HCT116 (cell line): ENCODE measurements around the gene ZC3H12D. TPM values are rescaled to one million over a fixed set of nuclear protein-coding genes. Genes with fewer than 3 reads are reported as not detected.

Source experiments
- ATAC-seq: fragments of 200-7000 bp; cut with Tn5 transposase; 2 replicates; pipeline ENCODE4 v1.9.1; 2020; ENCODE audit warnings: mild to moderate bottlenecking, moderate library complexity
- BruUV-seq: library from RNA; stranded (reverse); fragments of 400-500 nt; replicated peaks from 2 replicates; lab custom pipeline; 2021; lab: Mats Ljungman, UMichigan
- CTCF ChIA-PET: fragments of 300-600 bp; sonication (Branson Sonifier 250); formaldehyde crosslinking; loops from one replicate; lab custom pipeline; 2021; ENCODE audit warnings: antibody characterized with exemption; lab: Charles Lee
- POLR2A ChIA-PET: fragments of 300-600, 350-600 bp; sonication (Branson Sonifier 250); formaldehyde crosslinking; loops from one replicate; lab custom pipeline; 2021; ENCODE audit warnings: antibody characterized with exemption; lab: Charles Lee
- RAD21 ChIA-PET, 2 experiments: fragments of 300-600 bp; sonication (Branson Sonifier 250); formaldehyde crosslinking; loops; one replicate each; lab custom pipeline; 2023; ENCODE audit warnings: low total read pairs in 2 of 2; ENCODE audit not compliant: uncharacterized antibody in 2 of 2, unreplicated experiment in 2 of 2, low non-redundant PET in 1 of 2; lab: Charles Lee
- DNase-seq: peaks from one replicate; pipeline ENCODE4 v3.0.0-alpha.2; 2010; ENCODE audit warnings: low read depth, low spot score
- H2AFZ ChIP-seq: fragments of 200-600 bp; shearing (Covaris generic), sonication (generic); 2 replicates; pipeline ENCODE4 v1.6.1; 2017; ENCODE audit warnings: low read depth, mixed run types, mixed read lengths, antibody characterized with exemption, low read length; ENCODE audit not compliant: poor library complexity, severe bottlenecking
- H3K27ac ChIP-seq: 2 replicates; pipeline ENCODE4 v1.5.1; 2012; ENCODE audit warnings: low read depth, low read length
- H3K27me3 ChIP-seq: fragments of 200-600 bp; sonication (generic); 2 replicates; pipeline ENCODE4 v1.6.1; 2016; ENCODE audit warnings: mixed run types, low read length, mixed read lengths; ENCODE audit not compliant: insufficient read depth
- H3K36me3 ChIP-seq, 2 experiments: fragments of 200-500 bp in 1 of 2; fragments of 200-600 bp in 1 of 2; sonication (Bioruptor generic) in 1 of 2; sonication (generic) in 1 of 2; 2 replicates each; pipeline versions ENCODE4 v1.5.1 to v1.6.1; 2014 to 2016; ENCODE audit warnings: low read length in 2 of 2, inconsistent platforms in 1 of 2, mixed read lengths in 1 of 2, mixed run types in 1 of 2; ENCODE audit not compliant: insufficient read depth in 2 of 2, control insufficient read depth in 1 of 2
- H3K4me1 ChIP-seq, 2 experiments: fragments of 200-600 bp in 1 of 2; sonication (generic) in 1 of 2; 2 replicates each; pipeline versions ENCODE4 v1.5.1 to v1.6.1; 2012 to 2017; ENCODE audit warnings: low read length in 2 of 2, inconsistent platforms in 1 of 2, mild to moderate bottlenecking in 1 of 2, mixed read lengths in 1 of 2, mixed run types in 1 of 2, moderate library complexity in 1 of 2; ENCODE audit not compliant: insufficient read depth in 2 of 2, control insufficient read depth in 1 of 2
- H3K4me2 ChIP-seq: fragments of 200-600 bp; sonication (generic); 2 replicates; pipeline ENCODE4 v1.6.1; 2017; ENCODE audit warnings: mixed run types, low read length, mixed read lengths
- H3K4me3 ChIP-seq, 2 experiments: fragments of 200-600 bp in 1 of 2; sonication (generic) in 1 of 2; replicated peaks in 1 of 2; 2 replicates each; pipeline ENCODE4 v1.5.1; 2011 to 2016; ENCODE audit warnings: low read length in 2 of 2, control low read depth in 1 of 2, low read depth in 1 of 2, mild to moderate bottlenecking in 1 of 2, mixed read lengths in 1 of 2, mixed run types in 1 of 2
- H3K79me2 ChIP-seq: fragments of 200-600 bp; sonication (generic); 2 replicates; pipeline ENCODE4 v1.6.1; 2017; ENCODE audit warnings: mild to moderate bottlenecking, mixed run types, low read length, moderate library complexity, mixed read lengths; ENCODE audit not compliant: insufficient read depth
- H3K9ac ChIP-seq: fragments of 200-600 bp; sonication (generic); 2 replicates; pipeline ENCODE4 v1.6.1; 2016; ENCODE audit warnings: low read length, mixed read lengths
- H3K9me2 ChIP-seq: fragments of 200-600 bp; sonication (generic), shearing (Covaris generic); 2 replicates; pipeline ENCODE4 v1.6.1; 2017; ENCODE audit warnings: mixed run types, mild to moderate bottlenecking, moderate library complexity; ENCODE audit not compliant: insufficient read depth
- H3K9me3 ChIP-seq, 2 experiments: fragments of 200-500 bp in 1 of 2; fragments of 200-600 bp in 1 of 2; sonication (Bioruptor generic) in 1 of 2; sonication (generic) in 1 of 2; 2 replicates each; pipeline ENCODE4 v1.6.1; 2014 to 2017; ENCODE audit warnings: low read length in 2 of 2, mixed read lengths in 2 of 2, inconsistent platforms in 1 of 2, low read depth in 1 of 2, mild to moderate bottlenecking in 1 of 2, mixed run types in 1 of 2, moderate library complexity in 1 of 2; ENCODE audit not compliant: control insufficient read depth in 1 of 2, insufficient read depth in 1 of 2
- H4K20me1 ChIP-seq: fragments of 200-600 bp; sonication (generic), shearing (Covaris generic); 2 replicates; pipeline ENCODE4 v1.6.1; 2017; ENCODE audit warnings: mixed run types, mild to moderate bottlenecking, moderate library complexity; ENCODE audit not compliant: insufficient read depth
- CBX3 ChIP-seq: IDR thresholded peaks from 2 replicates; pipeline ENCODE4 v1.6.1; 2012; ENCODE audit warnings: low read depth
- EGR1 ChIP-seq: IDR thresholded peaks from 2 replicates; pipeline ENCODE4 v1.6.1; 2012; ENCODE audit warnings: low read depth
- FOSL1 ChIP-seq: IDR thresholded peaks from 2 replicates; pipeline ENCODE4 v1.6.1; 2012; ENCODE audit warnings: low read depth
- SP1 ChIP-seq: IDR thresholded peaks from 2 replicates; pipeline ENCODE4 v1.6.1; 2012; ENCODE audit warnings: low read depth
- intact Hi-C: fragments of 100-400 bp; cut with micrococcal nuclease; formaldehyde crosslinking; loops from 2 replicates; pipeline ENCODE4 v1.10.0; 2022
- total RNA-seq: library from RNA; stranded (reverse); gene quantifications from one replicate; pipeline ENCODE4 v1.2.1, GENCODE V29; 2021; ENCODE audit not compliant: unreplicated experiment
- TF ChIP-seq, protein P1 (sequence below), 3 experiments: fragments of 200-600 bp in 1 of 3; sonication (generic) in 1 of 3; IDR thresholded peaks in 2 of 3; conservative IDR thresholded peaks in 1 of 3; 2 replicates each; pipeline ENCODE4 v1.5.1; 2012 to 2017; ENCODE audit warnings: low read depth in 2 of 3, low read length in 2 of 3, antibody characterized with exemption in 1 of 3, borderline replicate concordance in 1 of 3, control low read depth in 1 of 3, mild to moderate bottlenecking in 1 of 3, mixed read lengths in 1 of 3, mixed run types in 1 of 3, moderate library complexity in 1 of 3; ENCODE audit not compliant: insufficient read depth in 1 of 3
- TF ChIP-seq, protein P2 (sequence below): IDR thresholded peaks from 2 replicates; pipeline ENCODE4 v1.6.1; 2012; ENCODE audit warnings: low read depth

The ZC3H12D gene
- total RNA-seq, 1 experiment from 2014 or later: 0.30 TPM

DNA sequence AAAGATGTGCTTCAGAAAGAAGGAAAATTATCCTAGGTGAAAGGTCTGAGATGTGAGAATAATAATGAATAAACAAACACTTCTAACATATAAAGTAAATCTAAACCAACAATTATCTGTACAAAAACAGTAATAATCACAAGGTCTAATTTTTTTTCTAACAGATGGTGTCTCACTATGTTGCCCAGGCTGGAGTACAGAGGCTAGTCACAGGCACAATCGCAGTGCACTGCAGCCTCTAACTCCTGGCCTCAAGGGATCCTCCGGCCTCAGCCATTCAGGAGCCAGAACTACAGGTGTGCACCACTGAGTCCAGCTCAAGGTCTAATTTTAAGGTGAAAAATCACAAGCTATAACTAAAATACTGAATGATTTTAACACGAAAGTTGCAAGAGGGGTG, 17.0 kb upstream of the ZC3H12D start:
- ChIA-PET CTCF (no interaction called here), RAD21 (no interaction called here), POLR2A (no interaction called here)
- Histone ChIP-seq H3K4me3 (no peak overlapping the region), H3K36me3 (peaks cover 0 to 4% of the 10 kb centered on the region in 2 experiments; a peak in 2 of 4 replicates), H3K9me2 (no peaks in the 10 kb centered on the region), H3K9ac (no peak overlapping the region), H3K4me2 (no peak overlapping the region), H3K27ac (no peak overlapping the region), H3K9me3 (no peaks in the 10 kb centered on the region), H3K27me3 (no peaks in the 10 kb centered on the region), H3K79me2 (no peaks in the 10 kb centered on the region), H4K20me1 (no peaks in the 10 kb centered on the region), H3K4me1 (peaks cover 0 to 2% of the 10 kb centered on the region in 2 experiments; a peak in 1 of 4 replicates), H2AFZ (no peak overlapping the region)
- BruUV-seq: no TSS peak
- intact Hi-C loops: no loop called here
- TF ChIP-seq SP1: no peak
- TF ChIP-seq FOSL1: no peak
- no peak for TF ChIP-seq CBX3
- TF ChIP-seq, protein P1, sequence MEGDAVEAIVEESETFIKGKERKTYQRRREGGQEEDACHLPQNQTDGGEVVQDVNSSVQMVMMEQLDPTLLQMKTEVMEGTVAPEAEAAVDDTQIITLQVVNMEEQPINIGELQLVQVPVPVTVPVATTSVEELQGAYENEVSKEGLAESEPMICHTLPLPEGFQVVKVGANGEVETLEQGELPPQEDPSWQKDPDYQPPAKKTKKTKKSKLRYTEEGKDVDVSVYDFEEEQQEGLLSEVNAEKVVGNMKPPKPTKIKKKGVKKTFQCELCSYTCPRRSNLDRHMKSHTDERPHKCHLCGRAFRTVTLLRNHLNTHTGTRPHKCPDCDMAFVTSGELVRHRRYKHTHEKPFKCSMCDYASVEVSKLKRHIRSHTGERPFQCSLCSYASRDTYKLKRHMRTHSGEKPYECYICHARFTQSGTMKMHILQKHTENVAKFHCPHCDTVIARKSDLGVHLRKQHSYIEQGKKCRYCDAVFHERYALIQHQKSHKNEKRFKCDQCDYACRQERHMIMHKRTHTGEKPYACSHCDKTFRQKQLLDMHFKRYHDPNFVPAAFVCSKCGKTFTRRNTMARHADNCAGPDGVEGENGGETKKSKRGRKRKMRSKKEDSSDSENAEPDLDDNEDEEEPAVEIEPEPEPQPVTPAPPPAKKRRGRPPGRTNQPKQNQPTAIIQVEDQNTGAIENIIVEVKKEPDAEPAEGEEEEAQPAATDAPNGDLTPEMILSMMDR (IDR thresholded peaks at IDR 0.05 in 2 of 3, conservative IDR thresholded peaks at IDR 0.05 in 1 of 3; ENCODE audit: borderline replicate concordance in 1 of 3, insufficient read depth in 1 of 3, low read depth in 2 of 3, low read length in 2 of 3): no peak
- TF ChIP-seq, protein P2, sequence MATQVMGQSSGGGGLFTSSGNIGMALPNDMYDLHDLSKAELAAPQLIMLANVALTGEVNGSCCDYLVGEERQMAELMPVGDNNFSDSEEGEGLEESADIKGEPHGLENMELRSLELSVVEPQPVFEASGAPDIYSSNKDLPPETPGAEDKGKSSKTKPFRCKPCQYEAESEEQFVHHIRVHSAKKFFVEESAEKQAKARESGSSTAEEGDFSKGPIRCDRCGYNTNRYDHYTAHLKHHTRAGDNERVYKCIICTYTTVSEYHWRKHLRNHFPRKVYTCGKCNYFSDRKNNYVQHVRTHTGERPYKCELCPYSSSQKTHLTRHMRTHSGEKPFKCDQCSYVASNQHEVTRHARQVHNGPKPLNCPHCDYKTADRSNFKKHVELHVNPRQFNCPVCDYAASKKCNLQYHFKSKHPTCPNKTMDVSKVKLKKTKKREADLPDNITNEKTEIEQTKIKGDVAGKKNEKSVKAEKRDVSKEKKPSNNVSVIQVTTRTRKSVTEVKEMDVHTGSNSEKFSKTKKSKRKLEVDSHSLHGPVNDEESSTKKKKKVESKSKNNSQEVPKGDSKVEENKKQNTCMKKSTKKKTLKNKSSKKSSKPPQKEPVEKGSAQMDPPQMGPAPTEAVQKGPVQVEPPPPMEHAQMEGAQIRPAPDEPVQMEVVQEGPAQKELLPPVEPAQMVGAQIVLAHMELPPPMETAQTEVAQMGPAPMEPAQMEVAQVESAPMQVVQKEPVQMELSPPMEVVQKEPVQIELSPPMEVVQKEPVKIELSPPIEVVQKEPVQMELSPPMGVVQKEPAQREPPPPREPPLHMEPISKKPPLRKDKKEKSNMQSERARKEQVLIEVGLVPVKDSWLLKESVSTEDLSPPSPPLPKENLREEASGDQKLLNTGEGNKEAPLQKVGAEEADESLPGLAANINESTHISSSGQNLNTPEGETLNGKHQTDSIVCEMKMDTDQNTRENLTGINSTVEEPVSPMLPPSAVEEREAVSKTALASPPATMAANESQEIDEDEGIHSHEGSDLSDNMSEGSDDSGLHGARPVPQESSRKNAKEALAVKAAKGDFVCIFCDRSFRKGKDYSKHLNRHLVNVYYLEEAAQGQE: no peak
- TF ChIP-seq EGR1: no peak
- ATAC-seq: no peak
- DNase-seq: no peak
